H1 (cell line): ENCODE results near the gene NELFA. TPM values are rescaled to one million over a fixed set of nuclear protein-coding genes. Genes with fewer than 3 reads are reported as not detected.

ENCODE experiments used
- CTCF ChIA-PET: fragments of 300-600 bp; sonication (Branson Sonifier 250); formaldehyde crosslinking; loops from one replicate; lab custom pipeline; 2021; ENCODE audit not compliant: partially characterized antibody; lab: Charles Lee
- POLR2A ChIA-PET: fragments of 300-600 bp; sonication (Branson Sonifier 250); formaldehyde crosslinking; loops from one replicate; lab custom pipeline; 2021; ENCODE audit warnings: inconsistent platforms; ENCODE audit not compliant: partially characterized antibody; lab: Charles Lee
- DNase-seq, 2 experiments: peaks; one replicate each; pipeline versions ENCODE4 v3.0.0 to v3.0.0-alpha.2; 2010 to 2022; ENCODE audit warnings: low spot score in 2 of 2, low read depth in 1 of 2, mixed read lengths in 1 of 2
- FAIRE-seq: peaks from 2 replicates; lab custom pipeline; 2011; peaks lifted over from hg19 to GRCh38; lab: Jason Lieb, UNC
- H2AFZ ChIP-seq: 2 replicates; pipeline ENCODE4 v1.8.1; 2012; ENCODE audit warnings: low read length, inconsistent platforms
- H2AK5ac ChIP-seq: 2 replicates; pipeline ENCODE4 v1.6.1; 2013; ENCODE audit warnings: low read depth, low read length
- H2BK120ac ChIP-seq: replicated peaks from 2 replicates; pipeline ENCODE3; 2013; ENCODE audit warnings: low read depth, low read length, inconsistent platforms
- H2BK12ac ChIP-seq: 2 replicates; pipeline ENCODE4 v1.6.1; 2013; ENCODE audit warnings: low read depth, low read length
- H2BK15ac ChIP-seq: 2 replicates; pipeline ENCODE4 v1.6.1; 2013; ENCODE audit warnings: low read length
- H2BK20ac ChIP-seq: 2 replicates; pipeline ENCODE4 v1.6.1; 2013; ENCODE audit warnings: low read length
- H2BK5ac ChIP-seq: 2 replicates; pipeline ENCODE4 v1.6.1; 2013; ENCODE audit warnings: low read depth, low read length
- H3K14ac ChIP-seq: 2 replicates; pipeline ENCODE4 v1.6.1; 2013; ENCODE audit warnings: inconsistent platforms; ENCODE audit not compliant: insufficient read length
- H3K18ac ChIP-seq: 2 replicates; pipeline ENCODE4 v1.6.1; 2013; ENCODE audit warnings: low read length; ENCODE audit errors: extremely low read depth
- H3K23ac ChIP-seq: 2 replicates; pipeline ENCODE4 v1.6.1; 2013; ENCODE audit warnings: inconsistent platforms; ENCODE audit not compliant: insufficient read length
- H3K23me2 ChIP-seq: 2 replicates; pipeline ENCODE4 v1.6.1; 2013; ENCODE audit warnings: low read depth, low read length
- H3K27ac ChIP-seq: 2 replicates; pipeline ENCODE4 v1.6.1; 2011; ENCODE audit warnings: low read depth, low read length, inconsistent platforms
- H3K27me3 ChIP-seq, 4 experiments: replicated peaks in 1 of 4; 1 replicate in 1 of 4; 2 replicates in 3 of 4; pipeline versions ENCODE4 v1.6.1 to v1.8.1; 2011 to 2013; ENCODE audit warnings: low read length in 3 of 4, mild to moderate bottlenecking in 3 of 4, inconsistent platforms in 2 of 4, mixed read lengths in 2 of 4, moderate library complexity in 1 of 4; ENCODE audit not compliant: control insufficient read depth in 3 of 4, insufficient read depth in 3 of 4; ENCODE audit errors: extremely low read depth in 1 of 4
- H3K36me3 ChIP-seq, 4 experiments: 2 replicates each; pipeline versions ENCODE4 v1.6.1 to v1.8.1; 2011 to 2013; ENCODE audit warnings: mild to moderate bottlenecking in 4 of 4, low read length in 3 of 4, moderate library complexity in 2 of 4, control low read depth in 1 of 4, inconsistent platforms in 1 of 4; ENCODE audit not compliant: insufficient read depth in 4 of 4, control insufficient read depth in 2 of 4
- H3K4ac ChIP-seq: replicated peaks from 2 replicates; pipeline ENCODE3; 2013; ENCODE audit warnings: low read length, low read depth, mixed read lengths, inconsistent platforms; ENCODE audit not compliant: insufficient read length
- H3K4me1 ChIP-seq, 4 experiments: replicated peaks in 1 of 4; 1 replicate in 1 of 4; 2 replicates in 3 of 4; pipeline versions ENCODE4 v1.6.1 to v1.8.1; 2011 to 2013; ENCODE audit warnings: low read length in 3 of 4, inconsistent platforms in 2 of 4, mixed read lengths in 1 of 4; ENCODE audit not compliant: insufficient read depth in 4 of 4, control insufficient read depth in 3 of 4
- H3K4me2 ChIP-seq, 2 experiments: 2 replicates each; pipeline versions ENCODE4 v1.6.1 to v1.8.1; 2011 to 2013; ENCODE audit warnings: low read depth in 2 of 2, low read length in 2 of 2, control low read depth in 1 of 2, inconsistent platforms in 1 of 2, mild to moderate bottlenecking in 1 of 2; ENCODE audit not compliant: insufficient read depth in 1 of 2
- H3K4me3 ChIP-seq, 4 experiments: fragments of 200-600, 300-600 bp in 1 of 4; sonication (generic), shearing (Covaris generic), sonication (Bioruptor Twin) in 1 of 4; 2 replicates each; pipeline versions ENCODE4 v1.5.1 to v1.8.1; 2011 to 2016; ENCODE audit warnings: low read length in 4 of 4, low read depth in 3 of 4, control low read depth in 2 of 4, inconsistent platforms in 2 of 4, mild to moderate bottlenecking in 2 of 4, mixed read lengths in 1 of 4, moderate library complexity in 1 of 4; ENCODE audit not compliant: insufficient read depth in 2 of 4; ENCODE audit errors: extremely low read depth in 1 of 4
- H3K56ac ChIP-seq: replicated peaks from 2 replicates; pipeline ENCODE3; 2013; ENCODE audit warnings: low read depth, mild to moderate bottlenecking, mixed read lengths, low read length, inconsistent platforms; ENCODE audit not compliant: insufficient read length
- H3K79me1 ChIP-seq: 2 replicates; pipeline ENCODE4 v1.6.1; 2013; ENCODE audit warnings: low read depth, low read length, control low read depth
- H3K79me2 ChIP-seq, 2 experiments: 2 replicates each; pipeline versions ENCODE4 v1.6.1 to v1.8.1; 2012 to 2013; ENCODE audit warnings: low read length in 2 of 2, mild to moderate bottlenecking in 2 of 2, inconsistent platforms in 1 of 2; ENCODE audit not compliant: insufficient read depth in 2 of 2, control insufficient read depth in 1 of 2
- H3K9ac ChIP-seq, 4 experiments: replicated peaks in 1 of 4; 1 replicate in 1 of 4; 2 replicates in 3 of 4; pipeline versions ENCODE4 v1.6.1 to v1.8.1; 2011 to 2013; ENCODE audit warnings: low read depth in 3 of 4, low read length in 3 of 4, control low read depth in 2 of 4, mild to moderate bottlenecking in 2 of 4, moderate library complexity in 2 of 4, inconsistent platforms in 1 of 4; ENCODE audit errors: extremely low read depth in 1 of 4
- H3K9me3 ChIP-seq, 2 experiments: 2 replicates each; pipeline versions ENCODE4 v1.6.1 to v1.8.1; 2012 to 2013; ENCODE audit warnings: mild to moderate bottlenecking in 2 of 2, moderate library complexity in 2 of 2, control low read depth in 1 of 2, inconsistent platforms in 1 of 2, low read depth in 1 of 2, low read length in 1 of 2, mixed read lengths in 1 of 2; ENCODE audit not compliant: insufficient read depth in 2 of 2
- H4K20me1 ChIP-seq, 2 experiments: replicated peaks in 1 of 2; 2 replicates each; pipeline versions ENCODE3 to v1.8.1; 2011 to 2013; ENCODE audit warnings: inconsistent platforms in 2 of 2, low read length in 2 of 2, mild to moderate bottlenecking in 1 of 2; ENCODE audit not compliant: insufficient read depth in 2 of 2, control insufficient read depth in 1 of 2
- H4K5ac ChIP-seq: 2 replicates; pipeline ENCODE4 v1.6.1; 2013; ENCODE audit warnings: low read length, low read depth, mixed read lengths, inconsistent platforms; ENCODE audit not compliant: insufficient read length
- H4K8ac ChIP-seq: 2 replicates; pipeline ENCODE4 v1.8.0; 2013; ENCODE audit warnings: mild to moderate bottlenecking, moderate library complexity, low read length, inconsistent platforms; ENCODE audit not compliant: insufficient read depth; ENCODE audit errors: extremely low read depth
- H4K91ac ChIP-seq: replicated peaks from 2 replicates; pipeline ENCODE3; 2013; ENCODE audit warnings: low read length, mixed read lengths, inconsistent platforms; ENCODE audit not compliant: insufficient read length
- ATF2 ChIP-seq: IDR thresholded peaks from 2 replicates; pipeline ENCODE4 v1.6.1; 2012; ENCODE audit warnings: low read length, inconsistent platforms
- BCL11A ChIP-seq, 2 experiments: IDR thresholded peaks; one replicate each; pipeline ENCODE4 v1.6.1; 2011; ENCODE audit warnings: low read depth in 2 of 2, low read length in 2 of 2, mild to moderate bottlenecking in 2 of 2
- CHD2 ChIP-seq: IDR thresholded peaks from 2 replicates; pipeline ENCODE4 v1.6.1; 2012; ENCODE audit warnings: low read length, improper control_type of control experiment
- FOSL1 ChIP-seq: IDR thresholded peaks from 2 replicates; pipeline ENCODE4 v1.6.1; 2011; ENCODE audit warnings: mild to moderate bottlenecking, low read depth, low read length, moderate library complexity; ENCODE audit not compliant: insufficient read depth
- MAFK ChIP-seq: IDR thresholded peaks from 2 replicates; pipeline ENCODE4 v1.6.1; 2012; ENCODE audit warnings: low read depth, mild to moderate bottlenecking, improper control_type of control experiment, low read length
- TAF7 ChIP-seq: optimal IDR thresholded peaks from 2 replicates; pipeline ENCODE3; 2011; ENCODE audit warnings: low read depth, mild to moderate bottlenecking, inconsistent platforms, low read length, moderate library complexity, borderline replicate concordance
- TCF12 ChIP-seq: IDR thresholded peaks from 2 replicates; pipeline ENCODE4 v1.6.1; 2011; ENCODE audit warnings: low read depth, mild to moderate bottlenecking, low read length
- whole genome bisulfite sequencing, 2 experiments: shearing (Covaris generic) in 1 of 2; methylation state at CpG; one replicate each; pipeline versions ENCODE4 v1.1.6 to v1.1.7; 2013 to 2015; ENCODE audit warnings: low lambda C conversion rate in 2 of 2, mixed read lengths in 2 of 2, inconsistent platforms in 1 of 2, low coverage in 1 of 2, missing lambda C conversion rate in 1 of 2; ENCODE audit not compliant: insufficient replicate concordance in 2 of 2, insufficient coverage in 1 of 2, insufficient read length in 1 of 2; ENCODE audit errors: extremely low coverage in 1 of 2, missing lambda C conversion rate in 1 of 2; 5-methylcytosine and 5-hydroxymethylcytosine counted together
- polyA plus RNA-seq, 7 experiments: library from polyadenylated mRNA; depleted of rRNA in 3 of 7; stranded (reverse) in 5 of 7; unstranded in 2 of 7; fragments of >200 nt in 5 of 7; fragments of 200-250 nt in 2 of 7; gene quantifications; 1 replicate in 5 of 7; 2 replicates in 1 of 7; 4 replicates in 1 of 7; pipeline versions ENCODE4 v1.2.1 to v1.2.3, GENCODE V29; 2011 to 2013; ENCODE audit warnings: missing spikeins in 2 of 7, mixed read lengths in 2 of 7
- total RNA-seq: library from RNA; stranded (reverse); fragmentation: NEBNext Ultra II Directional; extraction: Animal tissue kit (Norgen Biotek cat#: 25700); gene quantifications from 2 replicates; pipeline ENCODE4 v1.2.1, GENCODE V29; 2021
- TF ChIP-seq, protein P1 (sequence below), 3 experiments: IDR thresholded peaks; 1 replicate in 2 of 3; 2 replicates in 1 of 3; pipeline versions ENCODE4 v1.5.1 to v1.6.1; 2011; ENCODE audit warnings: low read length in 3 of 3, mild to moderate bottlenecking in 3 of 3, inconsistent platforms in 2 of 3, low read depth in 1 of 3, moderate library complexity in 1 of 3; ENCODE audit not compliant: insufficient read depth in 1 of 3; ENCODE audit errors: control extremely low read depth in 1 of 3

NELFA gene
- total and polyA plus RNA-seq, 2 of the 8 experiments (the other 6 are each of a cell fraction or from before 2014, with no cell fraction given), result 41.8 to 57.5 TPM

DNA sequence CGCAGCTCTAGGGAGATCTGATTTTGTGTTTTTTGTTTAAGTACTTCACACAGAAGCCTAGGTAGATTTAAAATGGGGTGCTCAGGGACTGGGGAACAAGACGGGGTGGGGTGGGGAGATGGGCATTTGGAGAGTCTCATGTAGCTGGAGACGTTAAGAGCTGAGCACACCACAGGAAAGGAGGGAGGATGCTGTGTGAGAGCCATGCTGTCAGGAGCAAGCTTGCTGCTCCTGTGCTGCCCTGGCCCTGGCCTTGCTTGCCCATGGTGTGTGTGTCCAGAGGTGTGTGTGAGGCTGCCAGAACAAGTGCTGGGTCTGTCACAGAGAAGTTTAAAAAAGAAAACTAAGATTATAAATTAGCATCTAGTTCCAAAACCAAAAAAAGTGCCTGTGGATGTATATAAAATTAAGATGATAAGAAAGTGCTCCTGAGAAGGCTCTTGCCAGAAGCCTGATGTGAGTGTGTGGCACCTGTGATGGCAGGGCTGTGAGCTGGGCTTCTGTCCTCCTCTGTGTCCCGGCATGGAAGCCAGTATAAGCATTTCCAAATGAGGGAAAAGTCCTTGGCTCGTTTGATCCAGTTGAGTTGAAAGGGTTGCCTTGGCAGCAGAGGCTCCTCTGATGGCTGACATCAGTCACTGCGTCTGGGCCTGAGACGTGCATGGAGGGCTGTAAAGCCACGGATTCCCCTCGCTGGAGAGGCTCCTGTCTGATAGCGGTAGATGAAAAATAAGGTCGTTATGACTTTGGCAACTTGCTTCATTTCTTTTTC lies 63.5 kb downstream of the NELFA start:
- Histone ChIP-seq H2BK120ac (no peak overlapping the region), H2BK20ac (no peak overlapping the region), H3K9me3 (no peaks in the 10 kb centered on the region), H3K4me3 (no peak overlapping the region), H3K27ac (no peak overlapping the region), H3K4me1 (no peaks in the 10 kb centered on the region), H3K18ac (no peak overlapping the region), H4K8ac (peak overlapping the region; percentile 82; the same call in 1 of the 2 replicates), H3K56ac (no peak overlapping the region), H3K36me3 (peaks cover 4 to 25% (median 15%) of the 10 kb centered on the region in 4 experiments; a peak in 6 of 8 replicates), H3K23me2 (no peaks in the 10 kb centered on the region), H3K4me2 (no peak overlapping the region), H3K79me1 (no peaks in the 10 kb centered on the region; the same call in 1 of the 2 replicates), H3K79me2 (no peaks in the 10 kb centered on the region), H3K14ac (no peak overlapping the region), H4K91ac (no peak overlapping the region), H3K4ac (no peak overlapping the region), H2AFZ (no peak overlapping the region), H4K20me1 (peaks cover 4 to 10% of the 10 kb centered on the region in 2 experiments), H2AK5ac (no peak overlapping the region), H4K5ac (no peak overlapping the region), H2BK15ac (no peak overlapping the region), H2BK12ac (no peak overlapping the region), H3K23ac (no peak overlapping the region), H2BK5ac (no peak overlapping the region), H3K27me3 (no peaks in the 10 kb centered on the region), H3K9ac (no peak overlapping the region)
- POLR2A ChIA-PET, result no interaction called here
- FAIRE-seq (no peak), DNase-seq (no peak)
- 89% methylated on average over 11 of the region's 11 CpGs; no CpG with 5 or more reads in 1 of the 2 experiments for WGBS, 2 experiments
- CTCF ChIA-PET, result interaction anchor here (0.6 to 1.4 kb wide), 3 partner anchors 34 to 243 kb away, joined by 3 read pairs; no protein-coding TSS in a partner anchor
- no peak for TF ChIP-seq CHD2
- TF ChIP-seq TCF12, result no peak
- no peak for TF ChIP-seq TAF7
- no peak for TF ChIP-seq FOSL1
- TF ChIP-seq BCL11A (IDR thresholded peaks at IDR 0.05; ENCODE audit: low read depth in 2 of 2, low read length in 2 of 2), result no peak
- TF ChIP-seq MAFK, result no peak
- TF ChIP-seq, protein P1, sequence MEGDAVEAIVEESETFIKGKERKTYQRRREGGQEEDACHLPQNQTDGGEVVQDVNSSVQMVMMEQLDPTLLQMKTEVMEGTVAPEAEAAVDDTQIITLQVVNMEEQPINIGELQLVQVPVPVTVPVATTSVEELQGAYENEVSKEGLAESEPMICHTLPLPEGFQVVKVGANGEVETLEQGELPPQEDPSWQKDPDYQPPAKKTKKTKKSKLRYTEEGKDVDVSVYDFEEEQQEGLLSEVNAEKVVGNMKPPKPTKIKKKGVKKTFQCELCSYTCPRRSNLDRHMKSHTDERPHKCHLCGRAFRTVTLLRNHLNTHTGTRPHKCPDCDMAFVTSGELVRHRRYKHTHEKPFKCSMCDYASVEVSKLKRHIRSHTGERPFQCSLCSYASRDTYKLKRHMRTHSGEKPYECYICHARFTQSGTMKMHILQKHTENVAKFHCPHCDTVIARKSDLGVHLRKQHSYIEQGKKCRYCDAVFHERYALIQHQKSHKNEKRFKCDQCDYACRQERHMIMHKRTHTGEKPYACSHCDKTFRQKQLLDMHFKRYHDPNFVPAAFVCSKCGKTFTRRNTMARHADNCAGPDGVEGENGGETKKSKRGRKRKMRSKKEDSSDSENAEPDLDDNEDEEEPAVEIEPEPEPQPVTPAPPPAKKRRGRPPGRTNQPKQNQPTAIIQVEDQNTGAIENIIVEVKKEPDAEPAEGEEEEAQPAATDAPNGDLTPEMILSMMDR (IDR thresholded peaks at IDR 0.05; ENCODE audit: control extremely low read depth in 1 of 3, insufficient read depth in 1 of 3, low read depth in 1 of 3, low read length in 3 of 3), result no peak
- TF ChIP-seq ATF2, result no peak
